GM12874 (cell line): ENCODE measurements around the gene LNP1.

Experiments
- TF ChIP-seq, protein P1 (sequence below): IDR thresholded peaks from 2 replicates; pipeline ENCODE4 v1.5.1; 2011; ENCODE audit warnings: low read depth, mild to moderate bottlenecking, control low read depth, low read length, moderate library complexity; ENCODE audit not compliant: insufficient read depth

The LNP1 gene

DNA sequence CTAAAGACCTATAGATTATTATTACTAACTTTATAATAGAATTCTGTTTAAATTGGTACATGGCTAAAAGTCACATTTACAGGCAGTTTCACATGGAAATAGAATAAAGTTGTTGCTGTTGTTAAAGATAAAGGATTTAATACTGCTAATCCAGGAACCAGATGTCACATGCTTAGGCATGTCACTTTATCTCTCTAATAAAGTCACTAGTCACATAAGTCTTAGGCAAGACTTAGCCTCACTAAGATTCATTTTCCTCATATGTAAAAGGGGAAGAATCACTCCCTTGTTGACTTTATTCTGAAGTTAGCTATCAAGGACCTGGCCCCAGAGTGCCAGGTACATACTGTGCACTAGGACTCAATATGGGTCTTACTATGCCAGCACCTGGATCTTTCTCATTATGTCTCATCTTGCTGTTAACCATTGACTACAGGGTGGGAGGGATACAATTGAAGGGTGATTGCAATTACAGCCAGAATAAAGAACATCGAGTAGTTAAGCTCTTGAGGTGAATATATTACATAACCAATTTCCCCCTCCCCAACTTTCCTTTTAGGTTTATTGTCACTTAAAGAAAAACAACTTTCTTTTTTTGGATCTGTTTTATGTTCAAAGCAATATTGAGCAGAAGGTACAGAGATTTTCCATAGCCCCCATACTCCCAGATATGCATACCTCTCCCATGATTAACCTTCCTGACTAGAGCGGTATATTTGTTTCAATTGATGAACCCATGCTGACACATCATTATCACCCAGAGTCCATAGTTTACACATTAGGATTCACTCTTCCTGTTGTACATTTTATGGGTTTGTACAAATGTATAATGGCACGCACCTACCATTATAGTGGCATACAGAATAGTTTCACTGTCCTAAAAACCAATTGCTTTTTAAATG lies 36.6 kb downstream of the LNP1 start:
- TF ChIP-seq, protein P1, sequence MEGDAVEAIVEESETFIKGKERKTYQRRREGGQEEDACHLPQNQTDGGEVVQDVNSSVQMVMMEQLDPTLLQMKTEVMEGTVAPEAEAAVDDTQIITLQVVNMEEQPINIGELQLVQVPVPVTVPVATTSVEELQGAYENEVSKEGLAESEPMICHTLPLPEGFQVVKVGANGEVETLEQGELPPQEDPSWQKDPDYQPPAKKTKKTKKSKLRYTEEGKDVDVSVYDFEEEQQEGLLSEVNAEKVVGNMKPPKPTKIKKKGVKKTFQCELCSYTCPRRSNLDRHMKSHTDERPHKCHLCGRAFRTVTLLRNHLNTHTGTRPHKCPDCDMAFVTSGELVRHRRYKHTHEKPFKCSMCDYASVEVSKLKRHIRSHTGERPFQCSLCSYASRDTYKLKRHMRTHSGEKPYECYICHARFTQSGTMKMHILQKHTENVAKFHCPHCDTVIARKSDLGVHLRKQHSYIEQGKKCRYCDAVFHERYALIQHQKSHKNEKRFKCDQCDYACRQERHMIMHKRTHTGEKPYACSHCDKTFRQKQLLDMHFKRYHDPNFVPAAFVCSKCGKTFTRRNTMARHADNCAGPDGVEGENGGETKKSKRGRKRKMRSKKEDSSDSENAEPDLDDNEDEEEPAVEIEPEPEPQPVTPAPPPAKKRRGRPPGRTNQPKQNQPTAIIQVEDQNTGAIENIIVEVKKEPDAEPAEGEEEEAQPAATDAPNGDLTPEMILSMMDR, result no peak

DNA sequence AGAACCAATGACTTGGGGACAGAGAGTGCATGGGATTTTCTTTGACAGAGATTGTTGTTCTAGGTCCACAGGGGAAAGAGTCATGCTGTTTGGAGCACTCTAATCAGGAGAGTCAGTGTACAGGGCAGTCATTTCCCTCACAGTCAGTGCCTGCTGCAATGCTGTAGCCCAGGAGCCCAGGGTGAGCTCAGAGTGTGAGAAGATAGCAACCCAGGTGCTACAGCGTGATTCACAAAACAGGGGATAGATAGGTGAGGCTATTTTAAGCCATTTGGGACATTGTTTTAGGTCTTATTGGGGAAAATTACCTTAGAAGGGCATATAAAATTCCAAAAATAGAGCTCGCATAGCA lies 37.3 kb downstream of the LNP1 start:
- TF ChIP-seq, protein P1, result no peak

DNA sequence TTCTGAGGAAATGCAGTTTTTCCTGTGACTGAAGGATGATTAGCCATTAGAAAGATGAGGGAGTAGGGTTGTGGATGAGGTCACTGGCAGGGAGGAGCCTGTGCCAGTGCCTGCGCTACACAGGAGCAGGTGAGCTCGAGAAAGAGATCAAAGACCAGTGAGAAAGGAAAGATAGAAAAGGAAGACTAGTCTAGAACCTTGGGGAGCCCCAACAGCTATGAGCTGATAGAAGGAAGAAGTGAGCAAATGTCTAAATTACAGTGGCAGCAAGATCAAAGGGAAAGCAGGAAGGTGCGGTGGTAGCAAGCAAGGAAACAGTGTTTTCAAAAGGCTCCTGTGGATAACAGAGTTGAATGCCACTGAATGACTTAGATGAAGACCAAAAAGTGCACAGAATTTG lies 39.6 kb downstream of the LNP1 start:
- TF ChIP-seq, protein P1, result no peak

DNA sequence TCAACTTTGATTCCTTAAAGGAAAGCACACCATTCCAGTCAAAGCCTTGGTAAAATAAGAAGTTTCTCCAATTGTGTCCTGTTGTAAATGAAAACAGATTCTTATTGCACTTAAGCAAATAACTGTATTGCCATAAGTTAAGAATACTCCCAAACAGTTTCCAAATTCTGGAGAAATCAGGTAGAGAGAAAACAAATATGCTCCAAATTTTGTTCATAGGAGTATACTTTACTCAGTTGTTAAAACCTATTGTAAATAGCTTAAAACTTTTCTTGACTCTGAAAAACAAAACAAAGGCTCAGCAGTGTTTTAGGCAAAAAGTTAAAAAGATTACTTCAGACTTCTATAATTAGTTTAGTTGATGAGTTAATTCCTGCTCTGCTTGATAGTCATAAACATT lies 42.4 kb downstream of the LNP1 start:
- TF ChIP-seq, protein P1, result no peak

DNA sequence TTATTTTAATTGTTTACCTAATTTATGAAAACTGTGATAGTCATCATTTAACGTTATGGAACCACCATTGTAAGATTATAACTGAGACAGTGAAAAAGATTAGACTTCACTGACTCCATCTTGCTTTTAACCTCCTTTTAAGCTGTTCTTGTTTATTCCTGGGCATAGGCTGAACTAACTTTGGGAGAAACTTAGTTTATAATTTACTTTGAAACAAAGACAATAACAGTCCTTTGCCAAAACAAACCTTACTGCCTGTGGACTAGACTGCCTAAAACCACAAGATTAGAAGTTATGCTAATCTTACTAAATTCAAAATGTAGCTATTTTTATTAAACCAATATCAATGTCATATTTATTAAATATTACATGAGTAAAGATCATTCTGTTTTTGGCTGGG lies 46.7 kb downstream of the LNP1 start:
- TF ChIP-seq, protein P1, result no peak

DNA sequence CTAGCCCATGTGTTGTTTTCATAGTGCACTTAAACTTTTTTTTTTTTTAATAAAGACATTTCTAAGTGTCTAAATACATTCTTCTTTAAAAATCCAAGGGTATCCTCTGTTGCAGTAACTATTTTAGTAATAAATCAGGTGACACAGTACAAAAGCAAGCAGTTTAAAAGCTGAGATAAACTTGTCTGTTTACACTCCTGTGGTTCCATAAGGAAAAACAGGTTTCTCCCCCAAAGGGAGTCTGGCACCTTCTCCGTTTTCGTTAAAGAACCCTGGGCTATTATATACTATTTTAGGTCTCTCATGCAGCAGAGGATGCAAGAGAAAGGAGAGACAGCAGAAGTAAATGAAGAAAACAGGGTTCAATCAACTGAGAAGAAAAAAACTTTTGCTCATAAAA lies 47.9 kb downstream of the LNP1 start:
- TF ChIP-seq, protein P1, result no peak

DNA sequence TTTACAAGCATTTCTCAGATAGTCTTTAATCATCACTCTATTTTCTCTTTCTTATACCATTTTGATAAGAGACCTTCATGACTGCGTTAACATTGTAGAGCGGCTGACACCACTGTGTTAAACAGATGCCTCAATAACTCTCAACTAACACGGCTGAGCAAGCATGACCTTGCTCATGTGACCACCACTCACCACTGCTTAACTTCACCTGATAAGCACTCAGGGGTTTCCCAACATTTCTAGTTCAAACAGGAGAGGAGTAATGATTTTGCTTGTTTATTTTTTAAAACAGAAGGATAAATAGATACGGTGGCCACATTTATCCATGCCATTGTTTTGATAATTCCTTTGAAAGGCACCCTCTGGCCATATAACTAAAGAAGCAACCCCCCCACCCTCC lies 53.3 kb downstream of the LNP1 start:
- TF ChIP-seq, protein P1, result no peak
